Stimulated activated CD8-positive, alpha-beta memory T cell treated with anti-CD3 and anti-CD28 coated beads, Interleukin-15, amount 100 ng/mL, for 48 hours (primary cell): ENCODE results near the gene MUCL1.

Experiments used
- DNase-seq, 2 donors: peaks; one replicate each; pipeline ENCODE4 v3.0.0-alpha.2; 2020; ENCODE audit warnings: low read depth in 2 of 2

Gene MUCL1

DNA sequence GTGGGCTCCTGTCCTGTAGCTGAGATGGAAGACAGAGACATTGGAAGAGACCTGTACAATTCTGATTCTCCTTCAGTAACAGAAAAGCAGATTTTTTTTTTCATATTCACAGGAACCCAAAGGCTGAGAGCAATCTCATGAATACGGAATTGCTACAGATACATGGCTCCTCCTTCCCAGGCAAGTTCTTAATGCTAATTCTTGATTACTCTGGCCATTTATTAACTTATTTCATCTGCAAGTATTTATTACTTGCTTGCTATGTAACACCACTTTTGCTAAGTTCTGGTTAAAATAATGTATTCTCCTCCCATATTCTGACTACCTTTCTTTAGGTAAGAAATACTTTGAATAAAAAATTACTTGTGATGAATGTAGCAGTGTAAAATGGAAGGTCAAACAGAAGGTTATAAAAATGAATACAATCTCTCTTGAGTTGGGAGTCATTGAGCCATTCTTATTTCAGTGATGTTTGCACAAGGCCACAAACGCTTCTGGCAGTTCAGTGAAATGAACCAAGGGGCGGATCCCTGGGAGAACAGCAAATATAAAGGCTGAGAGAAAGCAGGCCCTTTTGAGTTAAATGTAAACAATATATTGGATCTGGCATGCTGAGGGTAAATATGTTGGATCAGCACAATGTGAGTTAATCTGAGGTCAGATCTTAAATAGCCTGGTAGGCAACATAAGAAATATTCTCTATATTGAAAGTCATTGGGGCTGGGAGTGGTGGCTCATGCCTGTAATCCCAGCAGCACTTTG is 37.6 kb downstream of the MUCL1 start:
- no peak for DNase-seq
